Type B pancreatic cell (in vitro differentiated cells): Measurements from ENCODE around the gene PTPN12. TPM values are rescaled to one million over a fixed set of nuclear protein-coding genes. Genes with fewer than 3 reads are reported as not detected.

ENCODE experiments used
- DNase-seq: peaks from one replicate; pipeline ENCODE4 v3.0.0; 2021; ENCODE audit warnings: mixed read lengths; ENCODE audit not compliant: unreplicated experiment; ENCODE audit errors: extremely low spot score
- H3K27ac Mint-ChIP-seq: 2 replicates; pipeline ENCODE4 v1.8.0; 2021; ENCODE audit warnings: mild to moderate bottlenecking, mixed read lengths
- H3K27me3 Mint-ChIP-seq: 2 replicates; pipeline ENCODE4 v1.8.0; 2021; ENCODE audit warnings: mixed read lengths
- H3K36me3 Mint-ChIP-seq: 2 replicates; pipeline ENCODE4 v1.8.0; 2021; ENCODE audit warnings: mixed read lengths
- H3K4me1 Mint-ChIP-seq: one replicate; pipeline ENCODE4 v1.8.0; 2021; ENCODE audit warnings: mixed read lengths; ENCODE audit not compliant: unreplicated experiment
- H3K4me3 Mint-ChIP-seq: 2 replicates; pipeline ENCODE4 v1.8.0; 2021; ENCODE audit warnings: mild to moderate bottlenecking, mixed read lengths
- H3K9me3 Mint-ChIP-seq: 2 replicates; pipeline ENCODE4 v1.8.0; 2021; ENCODE audit warnings: mixed read lengths
- total RNA-seq: library from RNA; stranded (reverse); gene quantifications from 2 replicates; pipeline ENCODE4 v1.2.1, GENCODE V29; 2021; ENCODE audit warnings: low replicate concordance
- TF ChIP-seq, protein P1 (sequence below): fragments of 200-600 bp; sonication (generic); conservative IDR thresholded peaks from 2 replicates; pipeline ENCODE4 v1.5.0; 2021; ENCODE audit warnings: antibody characterized with exemption, mild to moderate bottlenecking

PTPN12 gene
- total RNA-seq, 1 donor from 2014 or later, result 76.7 TPM

DNA sequence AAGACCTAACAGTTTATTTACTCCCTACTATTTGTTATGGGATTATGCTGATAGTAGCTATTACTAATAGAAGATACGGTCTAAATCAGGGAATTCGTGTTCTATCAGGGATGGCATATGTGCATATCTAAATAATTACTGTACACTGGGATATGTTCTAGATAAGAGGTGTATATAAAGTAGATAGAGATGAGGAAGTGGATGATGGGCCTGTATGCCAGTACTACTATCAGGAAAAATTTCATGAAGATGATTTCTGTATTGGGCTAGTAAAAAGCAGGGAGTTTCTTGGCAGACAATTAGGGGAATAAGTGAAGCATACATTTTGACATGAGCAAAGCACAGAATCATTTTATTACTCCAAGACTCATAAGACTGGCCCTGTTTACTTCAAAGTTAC, 26.2 kb downstream of the PTPN12 start:
- Mint-ChIP-seq H3K36me3 (peaks cover 9% of the 10 kb centered on the region), H3K4me3 (no peak overlapping the region), H3K27me3 (no peaks in the 10 kb centered on the region), H3K9me3 (peaks cover 6% of the 10 kb centered on the region), H3K27ac (no peak overlapping the region), H3K4me1 (peaks cover 9% of the 10 kb centered on the region)
- DNase-seq, result no peak
- TF ChIP-seq, protein P1, sequence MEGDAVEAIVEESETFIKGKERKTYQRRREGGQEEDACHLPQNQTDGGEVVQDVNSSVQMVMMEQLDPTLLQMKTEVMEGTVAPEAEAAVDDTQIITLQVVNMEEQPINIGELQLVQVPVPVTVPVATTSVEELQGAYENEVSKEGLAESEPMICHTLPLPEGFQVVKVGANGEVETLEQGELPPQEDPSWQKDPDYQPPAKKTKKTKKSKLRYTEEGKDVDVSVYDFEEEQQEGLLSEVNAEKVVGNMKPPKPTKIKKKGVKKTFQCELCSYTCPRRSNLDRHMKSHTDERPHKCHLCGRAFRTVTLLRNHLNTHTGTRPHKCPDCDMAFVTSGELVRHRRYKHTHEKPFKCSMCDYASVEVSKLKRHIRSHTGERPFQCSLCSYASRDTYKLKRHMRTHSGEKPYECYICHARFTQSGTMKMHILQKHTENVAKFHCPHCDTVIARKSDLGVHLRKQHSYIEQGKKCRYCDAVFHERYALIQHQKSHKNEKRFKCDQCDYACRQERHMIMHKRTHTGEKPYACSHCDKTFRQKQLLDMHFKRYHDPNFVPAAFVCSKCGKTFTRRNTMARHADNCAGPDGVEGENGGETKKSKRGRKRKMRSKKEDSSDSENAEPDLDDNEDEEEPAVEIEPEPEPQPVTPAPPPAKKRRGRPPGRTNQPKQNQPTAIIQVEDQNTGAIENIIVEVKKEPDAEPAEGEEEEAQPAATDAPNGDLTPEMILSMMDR, result no peak

- Mint-ChIP-seq H3K27me3 (no peaks in the 10 kb centered on the region), H3K27ac (no peak overlapping the region), H3K4me3 (no peak overlapping the region), H3K4me1 (peaks cover 9% of the 10 kb centered on the region), H3K36me3 (peaks cover 8% of the 10 kb centered on the region), H3K9me3 (peaks cover 5% of the 10 kb centered on the region)
- no peak for DNase-seq
- TF ChIP-seq, protein P1, result no peak
Observed at GRCh38 chr7:77565917-77566316, 28.8 kb downstream of the PTPN12 start.

- TF ChIP-seq, protein P1, result no peak
- H3K36me3 Mint-ChIP-seq, result peaks cover 4% of the 10 kb centered on the region
- H3K27ac Mint-ChIP-seq, result no peak overlapping the region
- H3K9me3 Mint-ChIP-seq, result peaks cover under 1% of the 10 kb centered on the region
- no peak overlapping the region for H3K4me3 Mint-ChIP-seq
- H3K4me1 Mint-ChIP-seq, result peaks cover 9% of the 10 kb centered on the region
- no peaks in the 10 kb centered on the region for H3K27me3 Mint-ChIP-seq
- DNase-seq, result no peak
Observed at GRCh38 chr7:77566421-77566820, 29.3 kb downstream of the PTPN12 start.

DNA sequence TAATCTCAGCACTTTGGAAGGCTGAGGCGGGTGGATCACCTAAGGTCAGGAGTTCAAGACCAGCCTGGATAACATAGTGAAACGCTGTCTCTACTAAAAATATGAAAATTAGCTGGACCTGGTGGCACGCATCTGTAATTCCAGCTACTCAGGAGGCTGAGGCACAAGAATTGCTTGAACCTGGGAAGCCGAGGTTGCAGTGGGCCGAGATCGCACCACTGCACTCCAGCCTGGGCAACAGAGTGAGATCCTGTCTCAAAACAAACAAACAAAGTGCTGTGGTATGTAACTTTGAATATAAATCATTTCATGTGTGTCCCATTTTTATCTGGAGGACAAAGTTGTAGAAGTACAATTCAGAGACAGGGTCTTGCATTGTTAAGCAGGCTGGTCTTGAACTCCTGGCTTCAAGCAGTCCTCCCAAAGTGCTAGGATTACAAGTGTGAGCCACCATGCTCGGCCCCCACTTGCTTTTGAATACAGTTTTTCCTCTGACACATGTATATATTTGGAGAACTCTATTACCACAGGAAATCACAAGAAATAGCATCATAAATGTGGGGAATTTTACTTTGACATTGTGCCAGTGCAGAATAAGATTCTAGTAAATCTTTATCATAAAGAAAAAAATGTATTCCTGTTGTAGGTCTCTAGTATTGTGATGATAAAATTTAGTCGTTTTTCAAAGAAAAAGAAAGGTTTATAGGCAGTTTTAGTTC, 32.6 kb downstream of the PTPN12 start:
- Mint-ChIP-seq H3K27me3 (no peaks in the 10 kb centered on the region), H3K36me3 (peaks cover 18% of the 10 kb centered on the region), H3K4me3 (no peak overlapping the region), H3K27ac (no peak overlapping the region), H3K9me3 (no peaks in the 10 kb centered on the region), H3K4me1 (peaks cover 5% of the 10 kb centered on the region)
- TF ChIP-seq, protein P1, result no peak
- no peak for DNase-seq

- no peak for DNase-seq
- Mint-ChIP-seq H3K27me3 (no peaks in the 10 kb centered on the region), H3K27ac (no peak overlapping the region), H3K4me3 (no peak overlapping the region), H3K4me1 (peaks cover 5% of the 10 kb centered on the region), H3K9me3 (no peaks in the 10 kb centered on the region), H3K36me3 (peaks cover 21% of the 10 kb centered on the region)
- TF ChIP-seq, protein P1, result no peak
Observed at GRCh38 chr7:77570330-77571011, 33.4 kb downstream of the PTPN12 start.
